Ovary (tissue), 9 donors: ENCODE data around the gene DZIP1. TPM values are rescaled to one million over a fixed set of nuclear protein-coding genes. Genes with fewer than 3 reads are reported as not detected.

Source experiments
- DNase-seq, 5 donors: peaks; one replicate each; pipeline ENCODE4 v3.0.0-alpha.2; 2019 to 2020
- H3K27ac ChIP-seq, 2 donors: fragments of 200-600 bp; one replicate each; pipeline versions ENCODE4 v1.5.1 to v1.8.0; 2019 to 2022
- H3K27me3 ChIP-seq: fragments of 200-600 bp; one replicate; pipeline ENCODE4 v1.8.0; 2022
- H3K36me3 ChIP-seq: fragments of 200-600 bp; sonication (generic); one replicate; pipeline ENCODE4 v1.5.1; 2019
- H3K4me1 ChIP-seq: one replicate; pipeline ENCODE4 v1.8.1; 2013; ENCODE audit warnings: mild to moderate bottlenecking, moderate library complexity; ENCODE audit not compliant: insufficient read depth
- H3K4me3 ChIP-seq: fragments of 200-600 bp; sonication (generic); one replicate; pipeline ENCODE4 v1.5.1; 2017
- H3K9me3 ChIP-seq, 2 donors: fragments of 200-600 bp in 1 of 2; sonication (generic) in 1 of 2; one replicate each; pipeline versions ENCODE4 v1.5.1 to v1.8.1; 2013 to 2019; ENCODE audit warnings: mild to moderate bottlenecking in 1 of 2, moderate library complexity in 1 of 2
- CTCF ChIP-seq, 3 donors: fragments of 450-650 bp in 2 of 3; fragments of 200-600 bp in 1 of 3; IDR thresholded peaks; one replicate each; pipeline versions ENCODE4 v1.5.1 to v1.8.0; 2016 to 2022; ENCODE audit warnings: antibody characterized with exemption in 3 of 3, mild to moderate bottlenecking in 1 of 3
- EP300 ChIP-seq: sonication (generic); formaldehyde crosslinking; IDR thresholded peaks from one replicate; pipeline ENCODE4 v1.6.1; 2017; ENCODE audit warnings: antibody characterized with exemption
- POLR2A ChIP-seq: fragments of 450-650 bp; IDR thresholded peaks from one replicate; pipeline ENCODE4 v1.6.1; 2017; ENCODE audit warnings: antibody characterized with exemption, mild to moderate bottlenecking, moderate library complexity
- WGBS, 3 donors: extraction: QIAGEN DNeasy Blood & Tissue Kit in 1 of 3; methylation state at CpG; one replicate each; pipeline versions ENCODE4 v1.1.5 to v1.1.7; 2013 to 2017; 5-methylcytosine and 5-hydroxymethylcytosine counted together
- intact Hi-C, 4 donors: fragments of 100-400 bp; cut with DNase I; formaldehyde crosslinking; loops; one replicate each; pipeline versions ENCODE4 v1.11.0 to v1.15.1; 2022 to 2023
- polyA plus RNA-seq, 2 donors: library from polyadenylated mRNA; stranded (reverse); fragments of 200-250 nt in 1 of 2; fragments of 350-450 nt in 1 of 2; fragmentation: Illumina TruSeq in 1 of 2; extraction: RNeasy Lipid Tissue Mini Kit (QIAGEN cat#74804) in 1 of 2; gene quantifications; one replicate each; pipeline ENCODE4 v1.2.3, GENCODE V29; 2013 to 2014
- total RNA-seq, 7 donors: library from RNA; depleted of rRNA in 2 of 7; stranded (reverse); fragments of >200 nt in 2 of 7; fragmentation: NEBNext Ultra II Directional in 3 of 7; extraction: Animal tissue kit (Norgen Biotek cat#: 25700) in 3 of 7; gene quantifications; one replicate each; pipeline versions ENCODE4 v1.1.0 to v1.2.4, GENCODE V29; 2016 to 2023
- donor health status: DM: no; HTN: no; CAD: no; lungs with moderate emphysema.
- donor health status: DM: no; HTN: no; CAD: no.
- donor health status: Bipolar disorder and iron deficiency.
- donor health status: DM: yes; HTN: yes; CAD: no.
- donor health status: DM: no; HTN: no; CAD: no.
- donor health status: DM: yes; HTN: yes; CAD: no.

DZIP1 gene
- total and polyA plus RNA-seq, 9 donors, result 22.1 to 55.8 (median 44.3) TPM

- no peak overlapping the region for H3K4me3 ChIP-seq
- H3K36me3 ChIP-seq, result no peaks in the 10 kb centered on the region
- intact Hi-C loops, result no loop called here
- DNase-seq, result no peak
- WGBS, 3 donors, result 86 to 90% (median 88%) methylated on average over 7 of the region's 7 CpGs
- no peaks in the 10 kb centered on the region for H3K27me3 ChIP-seq
- H3K9me3 ChIP-seq, result no peaks in the 10 kb centered on the region
- no peak overlapping the region for H3K27ac ChIP-seq
- TF ChIP-seq EP300 (no peak), CTCF (IDR thresholded peaks at IDR 0.05) (no peak), POLR2A (no peak)
- no peaks in the 10 kb centered on the region for H3K4me1 ChIP-seq
Observed at GRCh38 chr13:95614641-95615245, 29.8 kb downstream of the DZIP1 start.

- H3K9me3 ChIP-seq, result no peaks in the 10 kb centered on the region
- no peaks in the 10 kb centered on the region for H3K4me1 ChIP-seq
- H3K4me3 ChIP-seq, result no peak overlapping the region
- no peak overlapping the region for H3K27ac ChIP-seq
- peaks cover 2% of the 10 kb centered on the region for H3K36me3 ChIP-seq
- no peak for DNase-seq
- intact Hi-C loops, result no loop called here
- TF ChIP-seq CTCF (IDR thresholded peaks at IDR 0.05) (no peak), EP300 (no peak), POLR2A (no peak)
- WGBS, 3 donors, result 62 to 69% (median 63%) methylated on average over 6 of the region's 6 CpGs
- H3K27me3 ChIP-seq, result no peaks in the 10 kb centered on the region
Observed at GRCh38 chr13:95608640-95609323, 35.7 kb downstream of the DZIP1 start.

DNA sequence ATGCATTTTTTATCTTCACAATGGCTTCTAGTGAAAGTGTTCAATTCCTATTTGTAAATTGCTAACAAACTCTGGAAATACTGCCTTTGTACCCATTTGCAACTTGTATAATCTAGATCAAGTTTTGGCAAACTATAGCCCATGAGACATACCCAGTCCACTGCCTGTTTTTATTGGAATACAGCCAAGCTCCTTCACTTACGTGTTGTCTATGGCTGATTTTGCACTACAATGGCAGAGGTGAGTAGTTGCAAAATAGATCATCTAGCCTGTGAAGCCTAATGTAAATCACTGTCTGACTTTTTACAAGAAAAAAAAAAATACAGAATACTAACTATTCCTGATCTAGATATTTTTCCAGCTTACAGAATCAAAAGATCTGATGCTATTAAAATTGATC, 37.1 kb downstream of the DZIP1 start:
- Histone ChIP-seq H3K27ac (no peak overlapping the region), H3K9me3 (no peaks in the 10 kb centered on the region), H3K4me3 (no peak overlapping the region), H3K27me3 (no peaks in the 10 kb centered on the region), H3K4me1 (no peaks in the 10 kb centered on the region), H3K36me3 (peaks cover 2% of the 10 kb centered on the region)
- WGBS, 3 donors, result 18 to 36% (median 29%) methylated on average over 1 of the region's 1 CpG
- no peak for DNase-seq
- intact Hi-C loops, result no loop called here
- TF ChIP-seq CTCF (IDR thresholded peaks at IDR 0.05) (no peak), POLR2A (no peak), EP300 (no peak)

- no peak overlapping the region for H3K27ac ChIP-seq
Observed at GRCh38 chr13:95605448-95606125, 38.9 kb downstream of the DZIP1 start.

More at GRCh38 chr13:95605448-95606125, 38.9 kb downstream of the DZIP1 start:
- H3K9me3 ChIP-seq, result no peaks in the 10 kb centered on the region
- no peaks in the 10 kb centered on the region for H3K4me1 ChIP-seq
- no peak for DNase-seq
- no peak overlapping the region for H3K4me3 ChIP-seq
- TF ChIP-seq EP300 (no peak), POLR2A (no peak), CTCF (IDR thresholded peaks at IDR 0.05) (no peak)
- intact Hi-C loops, result no loop called here
- WGBS, 3 donors, result 88 to 92% (median 89%) methylated on average over 3 of the region's 3 CpGs
- peaks cover 2% of the 10 kb centered on the region for H3K36me3 ChIP-seq
- H3K27me3 ChIP-seq, result no peaks in the 10 kb centered on the region
